GM20000 (cell line): ENCODE results near the gene CEMIP.

Source experiments
- DNase-seq: peaks from one replicate; pipeline ENCODE4 v3.0.0; 2012; ENCODE audit warnings: low spot score
- CTCF ChIP-seq: IDR thresholded peaks from 2 replicates; pipeline ENCODE4 v1.5.1; 2012; ENCODE audit warnings: mild to moderate bottlenecking, control low read depth; ENCODE audit errors: extremely low read depth, missing control alignments

Gene CEMIP

GRCh38 chr15:80946576-80946975 lies 167.4 kb downstream of the CEMIP start:
- DNase-seq: no peak
- TF ChIP-seq CTCF: no peak

GRCh38 chr15:80948651-80949292 lies 169.6 kb downstream of the CEMIP start:
- no peak for DNase-seq
- TF ChIP-seq CTCF: no peak

- DNase-seq: no peak
- no peak for TF ChIP-seq CTCF
These were observed 170.6 kb downstream of the CEMIP start for GRCh38 chr15:80949756-80950155.

GRCh38 chr15:80950291-80951078 lies 171.3 kb downstream of the CEMIP start:
- no peak for TF ChIP-seq CTCF
- no peak for DNase-seq

GRCh38 chr15:80951941-80952340 lies 172.8 kb downstream of the CEMIP start:
- no peak for DNase-seq
- TF ChIP-seq CTCF: no peak

- TF ChIP-seq CTCF: no peak
- no peak for DNase-seq
These were observed 174.1 kb downstream of the CEMIP start for GRCh38 chr15:80953001-80953952.
